GM19395 (cell line): ENCODE measurements around the gene UBC.
A peak's percentile ranks its signal among the peaks of the same experiment; 100 is the strongest.
"Not testable (repeated sequence)": the region's sequence is repeated elsewhere in the genome, so short reads cannot be mapped to it uniquely, and the experiment has no call there.

Source experiments
- ATAC-seq: cut with Tn5 transposase; IDR thresholded peaks from one replicate; pipeline ENCODE4 v1.9.1; 2021; ENCODE audit warnings: mild to moderate bottlenecking, moderate library complexity; ENCODE audit not compliant: unreplicated experiment

Gene UBC

GRCh38 chr12:124888260-124888659 is 26.2 kb downstream of the UBC start:
- no peak for ATAC-seq

- not testable (repeated sequence) for ATAC-seq
These were observed 26.7 kb downstream of the UBC start for GRCh38 chr12:124887766-124888165.

GRCh38 chr12:124884587-124885438 is 29.6 kb downstream of the UBC start:
- peak; percentile 91 for ATAC-seq

- no peak for ATAC-seq
These were observed 31.0 kb downstream of the UBC start for GRCh38 chr12:124883263-124884130.

- ATAC-seq, result no peak
These were observed 33.3 kb downstream of the UBC start for GRCh38 chr12:124881123-124881522.

GRCh38 chr12:124880335-124880734 is 34.1 kb downstream of the UBC start:
- ATAC-seq, result not testable (repeated sequence)

- no peak for ATAC-seq
These were observed 35.5 kb downstream of the UBC start for GRCh38 chr12:124878795-124879516.

- ATAC-seq, result no peak
These were observed 37.0 kb downstream of the UBC start for GRCh38 chr12:124877423-124877822.

GRCh38 chr12:124876171-124876570 is 38.3 kb downstream of the UBC start:
- no peak for ATAC-seq

GRCh38 chr12:124875803-124876132 is 38.7 kb downstream of the UBC start:
- no peak for ATAC-seq

GRCh38 chr12:124874988-124875802 is 39.3 kb downstream of the UBC start:
- ATAC-seq, result no peak

- ATAC-seq, result no peak
These were observed 40.3 kb downstream of the UBC start for GRCh38 chr12:124874188-124874587.

- no peak for ATAC-seq
These were observed 42.3 kb downstream of the UBC start for GRCh38 chr12:124872068-124872719.

GRCh38 chr12:124871297-124871696 is 43.2 kb downstream of the UBC start:
- ATAC-seq, result no peak

- no peak for ATAC-seq
These were observed 43.9 kb downstream of the UBC start for GRCh38 chr12:124870515-124870914.

GRCh38 chr12:124869059-124869665 is 45.3 kb downstream of the UBC start:
- ATAC-seq, result no peak

- no peak for ATAC-seq
These were observed 46.0 kb downstream of the UBC start for GRCh38 chr12:124868252-124869058.

GRCh38 chr12:124867401-124867930 is 47.0 kb downstream of the UBC start:
- ATAC-seq, result no peak
